Measurements from ENCODE around the gene MAPT.

MAPT gene

DNA sequence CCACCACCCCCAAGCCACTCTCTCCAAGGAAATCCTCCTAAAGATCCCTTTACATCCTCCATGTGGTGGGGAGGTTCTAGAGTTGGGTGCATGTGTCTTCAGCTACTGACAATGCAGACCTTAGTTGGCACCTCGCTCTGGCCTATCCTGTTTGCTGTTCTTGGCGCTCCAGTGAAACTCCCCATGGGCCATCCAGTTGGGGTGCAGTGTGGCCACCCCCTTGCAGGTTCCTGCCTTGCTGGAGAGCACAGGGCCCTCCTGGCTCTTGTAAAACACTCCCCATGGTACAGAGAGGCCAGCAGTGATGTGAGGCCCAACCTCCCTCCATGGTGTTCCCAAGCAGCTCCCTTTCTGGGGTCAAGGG is 82.0 kb downstream of the MAPT start:
- no peak for DNase-seq

DNA sequence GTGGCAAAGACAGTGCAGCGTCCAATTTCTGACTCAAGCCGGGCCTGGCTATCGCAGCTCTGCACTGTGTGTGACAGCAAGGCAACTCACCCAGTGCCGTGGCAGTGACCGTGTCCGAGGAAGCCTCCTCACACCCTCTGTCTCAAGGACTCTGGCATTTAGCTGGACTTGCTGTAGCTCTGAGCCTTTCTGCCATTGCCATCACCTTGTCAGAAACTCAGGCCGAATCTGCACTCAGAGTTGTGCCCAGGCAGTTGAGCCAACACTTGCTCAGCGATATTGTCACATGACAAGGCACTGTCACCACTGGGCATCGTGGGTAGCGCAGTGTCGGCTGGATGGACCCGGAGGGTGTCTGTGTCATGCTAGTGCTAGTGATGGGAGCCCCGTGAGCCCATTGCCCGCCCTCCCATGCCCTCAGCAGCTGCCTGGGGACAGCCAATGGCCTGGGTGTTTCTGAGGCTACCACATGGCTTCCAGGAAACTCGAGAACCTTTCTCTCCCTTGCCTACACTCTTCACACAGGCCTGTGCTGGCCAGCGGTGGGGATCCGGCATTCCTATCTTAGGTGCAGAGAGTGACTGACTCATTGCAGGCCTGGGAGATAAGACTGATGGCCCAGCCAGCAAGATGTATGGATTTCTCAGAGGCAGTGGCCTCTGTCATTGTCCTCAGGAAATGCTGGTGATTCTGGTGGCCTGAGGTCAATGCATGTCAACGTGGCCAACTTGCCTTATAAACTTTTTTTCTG is 82.6 kb downstream of the MAPT start:
- DNase-seq, result no peak

GRCh38 chr17:45977506-45977824 is 83.1 kb downstream of the MAPT start:
- no peak for DNase-seq

- no peak for DNase-seq
These were observed 83.7 kb downstream of the MAPT start for GRCh38 chr17:45977976-45978626.

DNA sequence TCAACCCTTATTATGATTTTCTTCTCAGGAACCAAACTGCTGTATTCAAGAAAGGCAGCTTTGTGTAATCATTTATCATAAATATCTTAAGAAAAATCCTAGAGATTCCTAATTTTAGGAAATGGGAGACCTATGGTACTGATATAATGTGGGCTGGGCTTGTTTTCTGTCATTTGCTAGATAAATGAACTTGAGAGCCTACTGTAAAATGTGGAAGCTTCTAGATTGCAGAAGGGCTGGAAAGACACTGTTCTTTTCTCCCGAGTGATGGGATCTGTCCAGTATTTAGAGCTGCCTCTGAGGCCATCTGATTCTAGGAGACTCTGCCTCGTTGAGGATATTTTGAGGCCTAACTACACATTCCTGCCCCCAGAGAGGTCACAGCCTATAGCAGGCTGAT is 84.8 kb downstream of the MAPT start:
- DNase-seq, result no peak

- no peak for DNase-seq
These were observed 86.5 kb downstream of the MAPT start for GRCh38 chr17:45980855-45981254.

GRCh38 chr17:45981306-45981705 is 87.0 kb downstream of the MAPT start:
- DNase-seq, result no peak

- no peak for DNase-seq
These were observed 88.6 kb downstream of the MAPT start for GRCh38 chr17:45982791-45983613.

DNA sequence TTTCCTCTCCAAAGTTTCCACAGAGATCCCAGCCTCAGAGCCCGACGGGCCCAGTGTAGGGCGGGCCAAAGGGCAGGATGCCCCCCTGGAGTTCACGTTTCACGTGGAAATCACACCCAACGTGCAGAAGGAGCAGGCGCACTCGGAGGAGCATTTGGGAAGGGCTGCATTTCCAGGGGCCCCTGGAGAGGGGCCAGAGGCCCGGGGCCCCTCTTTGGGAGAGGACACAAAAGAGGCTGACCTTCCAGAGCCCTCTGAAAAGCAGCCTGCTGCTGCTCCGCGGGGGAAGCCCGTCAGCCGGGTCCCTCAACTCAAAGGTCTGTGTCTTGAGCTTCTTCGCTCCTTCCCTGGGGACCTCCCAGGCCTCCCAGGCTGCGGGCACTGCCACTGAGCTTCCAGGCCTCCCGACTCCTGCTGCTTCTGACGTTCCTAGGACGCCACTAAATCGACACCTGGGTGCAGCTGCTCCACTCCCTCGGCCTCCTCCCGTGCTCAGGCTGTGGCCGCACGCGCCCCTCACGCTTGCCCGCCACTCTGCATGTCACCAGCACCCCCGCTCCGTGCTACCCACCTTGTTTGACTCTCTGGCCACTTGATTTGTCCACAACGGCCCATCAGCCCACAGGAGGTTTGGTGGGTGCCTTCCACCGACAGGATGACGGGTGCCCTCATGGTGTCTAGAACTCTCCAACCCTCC is 89.4 kb downstream of the MAPT start:
- DNase-seq, result no peak

GRCh38 chr17:45984368-45984767 is 90.0 kb downstream of the MAPT start:
- no peak for DNase-seq

DNA sequence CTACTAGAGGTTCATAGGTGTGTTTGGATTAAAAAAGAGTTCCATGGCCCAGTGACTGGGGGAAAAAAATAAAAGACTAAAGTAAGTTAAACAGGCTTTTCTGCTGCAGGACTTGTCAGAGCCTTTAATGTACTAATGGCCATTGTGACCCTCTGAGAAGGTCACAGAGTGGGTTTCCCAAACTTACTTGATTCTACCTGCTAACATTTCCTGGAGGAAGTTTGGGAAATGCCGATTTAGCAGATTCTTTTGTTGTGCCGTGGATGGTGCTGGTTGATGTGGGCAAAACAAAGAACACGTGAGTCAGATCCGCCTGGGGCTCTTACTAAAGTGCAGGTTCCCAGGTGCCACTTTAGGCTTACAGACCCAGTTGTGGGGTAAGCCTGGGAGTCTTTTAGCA is 91.1 kb downstream of the MAPT start:
- no peak for DNase-seq

DNA sequence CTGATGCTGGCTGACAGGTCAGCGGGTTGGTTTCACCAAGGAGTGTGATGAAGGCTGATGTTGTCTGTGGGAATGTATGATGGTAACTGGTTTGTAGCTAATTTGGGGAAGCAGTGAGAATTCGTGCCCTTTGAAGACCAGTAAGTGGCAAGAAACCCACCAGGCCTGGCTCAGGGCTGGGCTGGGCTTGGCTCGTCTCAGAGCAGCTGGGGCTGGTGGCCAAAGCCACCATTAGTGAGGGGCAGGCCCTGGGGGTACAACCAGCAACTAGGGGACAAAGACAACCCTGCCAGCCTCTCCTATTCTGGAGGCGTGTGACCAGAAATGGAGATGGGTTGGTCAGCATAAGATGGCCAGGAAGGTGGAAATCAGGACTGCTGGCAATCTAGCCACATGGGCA is 91.7 kb downstream of the MAPT start:
- DNase-seq, result no peak

DNA sequence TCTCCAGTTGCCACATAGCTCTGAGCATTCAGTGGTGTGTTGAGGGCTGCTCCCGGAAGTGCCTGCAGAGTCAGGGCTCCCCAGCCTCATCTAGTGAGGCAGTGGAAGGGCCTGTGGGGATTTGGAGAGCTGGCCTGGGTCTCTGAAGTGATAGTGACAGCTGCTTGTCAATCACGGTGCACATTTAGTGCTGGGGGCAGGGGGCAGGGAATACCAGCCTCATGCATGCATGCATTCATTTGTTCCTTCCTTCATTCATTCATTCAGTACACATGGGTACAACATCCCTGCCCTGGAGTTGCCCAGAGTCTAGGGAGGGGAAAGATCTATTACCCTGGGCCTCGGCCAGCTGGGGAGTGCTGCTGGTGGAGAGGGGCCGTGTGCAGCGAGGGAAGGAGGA is 93.4 kb downstream of the MAPT start:
- DNase-seq, result no peak

DNA sequence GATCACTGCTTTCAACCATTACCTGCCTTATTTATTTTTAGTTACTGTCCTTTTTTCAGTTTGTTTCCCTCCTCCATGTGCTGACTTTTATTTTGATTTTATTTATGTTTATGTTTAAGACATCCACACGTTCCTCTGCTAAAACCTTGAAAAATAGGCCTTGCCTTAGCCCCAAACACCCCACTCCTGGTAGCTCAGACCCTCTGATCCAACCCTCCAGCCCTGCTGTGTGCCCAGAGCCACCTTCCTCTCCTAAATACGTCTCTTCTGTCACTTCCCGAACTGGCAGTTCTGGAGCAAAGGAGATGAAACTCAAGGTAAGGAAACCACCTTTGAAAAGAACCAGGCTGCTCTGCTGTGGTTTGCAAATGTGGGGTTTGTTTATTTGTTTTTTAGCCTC is 95.4 kb downstream of the MAPT start:
- DNase-seq, result no peak

DNA sequence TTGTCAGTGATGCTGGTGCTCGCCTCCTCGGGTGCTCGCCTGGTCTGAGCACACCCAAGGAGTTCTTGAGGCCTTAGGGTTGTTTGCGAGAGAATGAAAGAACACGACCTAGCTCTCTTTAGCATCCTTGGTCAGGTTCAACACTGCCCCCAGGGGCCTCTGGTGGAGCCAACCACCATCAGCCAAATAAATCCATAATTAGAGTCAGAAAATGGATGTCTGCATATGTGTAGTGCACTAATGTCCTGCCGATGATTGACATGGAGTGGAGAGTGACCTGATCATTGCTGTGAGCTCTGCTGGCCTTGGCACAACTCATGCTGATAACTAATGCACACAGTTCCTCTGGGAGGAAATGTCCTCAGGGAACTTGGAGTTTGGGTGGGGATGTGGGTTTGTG is 96.5 kb downstream of the MAPT start:
- no peak for DNase-seq

DNA sequence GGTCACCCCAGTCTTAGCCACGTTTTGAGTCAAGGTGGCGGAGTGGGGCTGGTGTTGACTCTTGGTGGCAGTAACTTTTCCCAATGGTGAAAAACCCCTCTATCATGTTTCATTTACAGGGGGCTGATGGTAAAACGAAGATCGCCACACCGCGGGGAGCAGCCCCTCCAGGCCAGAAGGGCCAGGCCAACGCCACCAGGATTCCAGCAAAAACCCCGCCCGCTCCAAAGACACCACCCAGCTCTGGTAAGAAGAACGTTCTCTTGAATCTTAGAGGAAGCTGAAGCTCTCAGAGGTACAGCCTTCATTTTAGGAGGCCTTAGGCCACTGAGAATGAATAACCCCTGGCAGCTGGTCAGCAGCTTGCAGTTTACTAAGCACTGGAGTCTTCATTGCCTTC is 97.0 kb downstream of the MAPT start:
- no peak for DNase-seq

DNA sequence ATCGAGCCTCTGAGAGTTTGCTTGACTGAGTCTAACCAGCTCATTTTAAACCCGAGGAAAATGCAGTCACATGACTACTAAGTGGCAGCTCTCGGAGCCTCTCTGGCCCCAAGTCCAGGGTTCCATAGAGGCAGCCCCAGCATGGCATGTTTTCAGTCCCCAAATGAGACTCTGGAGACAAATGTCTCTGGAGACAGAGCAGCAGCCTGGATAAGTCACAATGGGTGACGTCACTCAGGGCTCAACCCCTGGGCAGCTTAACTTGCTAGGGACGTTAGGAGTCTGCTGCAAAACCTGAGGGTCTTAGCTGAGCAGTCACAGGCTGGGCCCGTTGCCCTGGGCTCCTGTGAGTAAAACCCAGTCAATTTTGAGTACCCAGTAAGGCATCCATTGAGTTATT is 97.8 kb downstream of the MAPT start:
- DNase-seq, result no peak

DNA sequence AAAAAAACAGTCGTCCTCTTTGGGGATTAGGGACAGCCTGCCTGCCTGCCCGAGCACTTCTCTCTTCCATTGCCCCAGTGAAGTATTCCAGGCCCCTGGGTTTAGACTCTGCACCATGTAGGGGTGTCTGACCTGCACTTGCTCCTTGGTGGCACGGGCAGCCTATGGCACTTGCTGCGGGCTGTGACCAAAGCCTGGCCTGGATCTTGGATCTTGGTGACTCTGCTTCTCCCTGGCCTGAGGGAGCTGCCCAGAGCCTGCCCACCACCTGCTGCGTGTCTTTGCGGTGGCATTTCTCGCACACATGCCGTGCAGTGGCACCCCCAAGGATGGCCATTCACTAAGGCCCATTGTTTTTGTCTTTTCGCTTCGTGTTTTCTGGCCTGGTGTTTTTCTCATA is 98.5 kb downstream of the MAPT start:
- no peak for DNase-seq

DNA sequence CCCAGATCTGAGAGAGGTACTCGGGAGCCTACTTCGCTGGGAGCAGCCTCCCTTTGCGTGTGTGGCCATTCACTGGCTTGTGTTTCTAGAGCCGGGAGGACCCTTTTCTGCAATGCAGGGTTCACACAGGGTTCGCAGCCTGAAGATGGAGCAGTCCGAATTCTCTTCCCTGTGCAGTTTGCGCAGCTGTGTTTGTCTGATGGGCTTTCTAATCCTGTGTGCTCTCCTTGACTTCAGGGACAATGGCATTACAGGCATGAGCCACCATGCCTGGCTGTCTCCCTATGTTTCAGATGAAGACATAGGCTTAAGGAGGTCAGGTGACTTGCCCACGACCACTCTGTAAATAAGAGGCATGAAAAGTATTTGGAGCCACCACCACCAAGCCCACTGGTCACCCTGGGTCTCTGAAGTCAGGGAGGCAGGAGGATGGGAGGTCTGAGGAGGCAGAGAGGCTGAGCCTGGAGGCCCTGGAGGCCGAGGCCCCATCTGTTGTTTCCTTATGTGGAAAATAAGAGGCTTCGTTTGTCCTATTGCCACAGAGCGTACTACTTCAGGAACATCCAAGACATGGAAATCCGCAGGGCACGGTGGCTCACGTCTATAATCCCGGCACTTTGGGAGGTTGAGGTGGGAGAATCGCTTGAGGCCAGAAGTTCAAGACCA is 99.7 kb downstream of the MAPT start:
- no peak for DNase-seq

GRCh38 chr17:45994987-45995386 is 100.6 kb downstream of the MAPT start:
- DNase-seq, result no peak

DNA sequence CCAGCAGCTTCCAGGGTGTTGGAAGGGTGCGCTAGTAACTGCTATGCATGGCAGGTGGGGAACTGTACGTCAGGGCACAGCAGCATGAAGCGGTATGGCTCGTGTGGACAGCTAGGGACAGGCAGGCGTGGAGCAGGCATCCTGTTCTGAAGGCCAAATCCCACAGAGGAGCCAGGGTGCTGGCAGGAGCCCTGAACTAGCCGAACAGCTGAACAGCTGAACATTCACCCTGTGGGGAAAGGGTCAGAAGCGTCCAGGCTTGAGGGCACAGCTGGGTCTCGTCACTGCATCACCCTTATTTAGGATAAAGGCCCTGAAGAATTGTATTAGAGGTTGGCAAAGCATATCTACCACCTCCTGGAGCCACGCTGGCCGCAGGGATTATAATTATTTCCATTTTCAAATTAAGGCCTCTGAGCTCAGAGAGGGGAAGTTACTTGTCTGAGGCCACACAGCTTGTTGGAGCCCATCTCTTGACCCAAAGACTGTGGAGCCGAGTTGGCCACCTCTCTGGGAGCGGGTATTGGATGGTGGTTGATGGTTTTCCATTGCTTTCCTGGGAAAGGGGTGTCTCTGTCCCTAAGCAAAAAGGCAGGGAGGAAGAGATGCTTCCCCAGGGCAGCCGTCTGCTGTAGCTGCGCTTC is 101.4 kb downstream of the MAPT start:
- DNase-seq, result no peak

DNA sequence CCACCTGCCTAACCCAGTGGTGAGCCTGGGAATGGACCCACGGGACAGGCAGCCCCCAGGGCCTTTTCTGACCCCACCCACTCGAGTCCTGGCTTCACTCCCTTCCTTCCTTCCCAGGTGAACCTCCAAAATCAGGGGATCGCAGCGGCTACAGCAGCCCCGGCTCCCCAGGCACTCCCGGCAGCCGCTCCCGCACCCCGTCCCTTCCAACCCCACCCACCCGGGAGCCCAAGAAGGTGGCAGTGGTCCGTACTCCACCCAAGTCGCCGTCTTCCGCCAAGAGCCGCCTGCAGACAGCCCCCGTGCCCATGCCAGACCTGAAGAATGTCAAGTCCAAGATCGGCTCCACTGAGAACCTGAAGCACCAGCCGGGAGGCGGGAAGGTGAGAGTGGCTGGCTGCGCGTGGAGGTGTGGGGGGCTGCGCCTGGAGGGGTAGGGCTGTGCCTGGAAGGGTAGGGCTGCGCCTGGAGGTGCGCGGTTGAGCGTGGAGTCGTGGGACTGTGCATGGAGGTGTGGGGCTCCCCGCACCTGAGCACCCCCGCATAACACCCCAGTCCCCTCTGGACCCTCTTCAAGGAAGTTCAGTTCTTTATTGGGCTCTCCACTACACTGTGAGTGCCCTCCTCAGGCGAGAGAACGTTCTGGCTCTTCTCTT is 102.1 kb downstream of the MAPT start:
- DNase-seq, result no peak

All from T-helper 9 cell (primary cell).